Stimulated activated CD4-positive, alpha-beta T cell treated with anti-CD3 and anti-CD28 coated beads, Interleukin-1b, Interleukin-23, amount 100 ng/mL, for 1 hour (primary cell): ENCODE results near the gene TUBGCP5.

Experiments used
- DNase-seq, 2 donors: peaks; one replicate each; pipeline ENCODE4 v3.0.0-alpha.2; 2020; ENCODE audit warnings: low read depth in 2 of 2

Gene TUBGCP5

GRCh38 chr15:22978691-22979237, 60.6 kb downstream of the TUBGCP5 start:
- DNase-seq = no peak

GRCh38 chr15:22974745-22975144, 64.6 kb downstream of the TUBGCP5 start:
- DNase-seq = no peak

DNA sequence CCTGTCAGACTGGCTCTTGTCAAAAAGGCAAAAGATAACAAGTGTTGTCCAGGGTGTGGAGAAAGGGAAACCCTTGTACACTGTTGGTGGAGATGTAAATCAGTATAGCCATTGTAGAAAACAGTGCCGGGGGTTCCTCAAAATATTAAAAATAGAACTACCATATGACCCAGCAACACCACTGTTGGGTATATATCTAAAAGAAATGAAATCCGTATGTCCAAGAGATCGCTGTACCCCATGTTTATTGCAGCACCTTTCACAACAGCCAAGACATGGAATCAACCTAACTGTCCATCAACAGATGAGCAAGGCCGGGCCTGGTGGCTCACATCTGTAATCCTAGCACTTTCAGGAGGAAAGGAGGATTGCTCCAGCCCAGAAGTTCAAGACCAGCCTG, 65.4 kb downstream of the TUBGCP5 start:
- DNase-seq = no peak

GRCh38 chr15:22973286-22973685, 66.1 kb downstream of the TUBGCP5 start:
- no peak for DNase-seq

- DNase-seq = no peak
Measured at GRCh38 chr15:22969489-22969888, 69.9 kb downstream of the TUBGCP5 start.

GRCh38 chr15:22968366-22968765, 71.0 kb downstream of the TUBGCP5 start:
- DNase-seq = no peak

GRCh38 chr15:22967084-22967770, 72.1 kb downstream of the TUBGCP5 start:
- DNase-seq = no peak

GRCh38 chr15:22966321-22967083, 72.9 kb downstream of the TUBGCP5 start:
- no peak for DNase-seq

- DNase-seq = no peak
Measured at GRCh38 chr15:22963641-22964040, 75.7 kb downstream of the TUBGCP5 start.

GRCh38 chr15:22962611-22963010, 76.8 kb downstream of the TUBGCP5 start:
- no peak for DNase-seq

GRCh38 chr15:22961762-22962161, 77.6 kb downstream of the TUBGCP5 start:
- DNase-seq = no peak

DNA sequence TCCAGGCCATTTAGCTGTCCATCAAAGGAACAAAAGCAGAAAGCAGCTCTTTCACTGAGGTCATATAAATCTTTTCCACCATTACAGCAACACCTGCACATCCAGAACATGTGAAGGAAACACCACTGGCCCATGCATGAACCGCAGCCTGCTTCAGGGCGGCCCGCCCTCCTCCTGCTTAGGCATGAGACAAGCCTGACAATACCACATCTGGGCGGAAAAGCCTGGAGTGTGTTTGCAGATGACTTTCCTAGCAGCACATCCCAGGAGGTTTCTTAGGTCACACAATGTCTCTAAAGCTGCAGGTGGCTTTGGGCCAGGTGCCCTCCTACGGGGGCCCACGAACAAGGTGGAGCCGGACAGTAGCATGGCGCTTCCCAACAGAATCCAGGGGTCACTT, 78.8 kb downstream of the TUBGCP5 start:
- DNase-seq = no peak

DNA sequence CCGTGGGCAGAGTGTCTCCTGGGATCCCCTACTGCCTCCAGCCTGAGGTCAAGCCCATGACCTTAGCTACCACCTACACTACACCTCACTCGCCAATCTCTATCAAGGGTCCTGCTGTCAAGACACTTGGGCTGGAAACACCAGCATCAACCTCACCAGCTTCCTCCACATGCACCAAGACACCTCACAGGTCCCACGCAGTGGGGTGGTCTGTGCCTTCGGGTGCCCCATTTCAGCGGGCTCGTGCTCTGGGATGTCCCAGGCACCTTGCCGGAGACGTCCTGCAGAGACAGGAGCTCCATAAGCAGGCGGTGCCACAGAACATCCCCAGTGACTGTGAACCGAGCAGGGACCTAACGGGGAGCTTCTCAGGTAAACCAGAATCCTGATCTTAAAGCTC, 79.2 kb downstream of the TUBGCP5 start:
- no peak for DNase-seq

GRCh38 chr15:22959321-22960101, 79.9 kb downstream of the TUBGCP5 start:
- no peak for DNase-seq

- DNase-seq = no peak
Measured at GRCh38 chr15:22958487-22959280, 80.7 kb downstream of the TUBGCP5 start.

DNA sequence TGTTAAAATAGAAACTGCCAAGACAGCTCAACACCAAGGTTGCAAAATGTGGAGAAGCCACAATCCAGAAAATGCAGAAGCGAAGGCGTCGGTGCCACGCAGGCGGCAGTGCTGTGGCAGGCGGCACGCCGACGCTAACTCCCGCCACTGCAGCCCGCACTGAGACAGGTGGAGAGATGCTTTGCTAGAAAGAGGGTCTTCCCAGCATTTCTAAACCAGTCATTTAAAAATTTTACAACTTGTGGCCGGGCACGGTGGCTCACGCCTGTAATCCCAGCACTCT, 82.5 kb downstream of the TUBGCP5 start:
- no peak for DNase-seq

- DNase-seq = no peak
Measured at GRCh38 chr15:22956257-22956977, 83.0 kb downstream of the TUBGCP5 start.

DNA sequence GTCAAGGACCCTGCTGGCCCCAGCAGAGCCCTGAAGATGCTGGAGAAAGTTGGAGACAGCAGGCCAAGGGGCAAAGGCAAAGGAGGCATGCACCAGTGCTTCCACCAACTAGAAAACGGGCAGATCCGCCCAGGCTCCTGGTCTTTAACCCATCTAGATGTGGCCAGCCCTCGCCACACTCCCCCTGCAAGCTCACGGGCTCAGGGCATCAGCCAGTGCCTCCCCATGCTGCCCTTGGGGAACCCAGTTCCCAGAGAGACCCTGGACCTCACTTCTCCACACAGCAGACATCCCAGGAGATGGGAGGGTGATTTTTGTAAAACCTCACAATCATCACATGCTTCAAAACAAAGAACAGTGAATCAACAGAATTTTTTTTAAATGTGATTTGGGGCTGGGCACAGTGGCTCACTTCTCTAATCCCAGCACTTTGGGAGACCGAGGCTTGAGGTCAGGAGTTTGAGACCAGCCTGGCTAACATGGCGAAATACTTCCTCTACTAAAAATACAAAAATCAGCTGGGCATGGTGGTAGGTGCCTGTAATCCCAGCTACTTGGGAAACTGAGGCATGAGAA, 83.7 kb downstream of the TUBGCP5 start:
- no peak for DNase-seq

DNA sequence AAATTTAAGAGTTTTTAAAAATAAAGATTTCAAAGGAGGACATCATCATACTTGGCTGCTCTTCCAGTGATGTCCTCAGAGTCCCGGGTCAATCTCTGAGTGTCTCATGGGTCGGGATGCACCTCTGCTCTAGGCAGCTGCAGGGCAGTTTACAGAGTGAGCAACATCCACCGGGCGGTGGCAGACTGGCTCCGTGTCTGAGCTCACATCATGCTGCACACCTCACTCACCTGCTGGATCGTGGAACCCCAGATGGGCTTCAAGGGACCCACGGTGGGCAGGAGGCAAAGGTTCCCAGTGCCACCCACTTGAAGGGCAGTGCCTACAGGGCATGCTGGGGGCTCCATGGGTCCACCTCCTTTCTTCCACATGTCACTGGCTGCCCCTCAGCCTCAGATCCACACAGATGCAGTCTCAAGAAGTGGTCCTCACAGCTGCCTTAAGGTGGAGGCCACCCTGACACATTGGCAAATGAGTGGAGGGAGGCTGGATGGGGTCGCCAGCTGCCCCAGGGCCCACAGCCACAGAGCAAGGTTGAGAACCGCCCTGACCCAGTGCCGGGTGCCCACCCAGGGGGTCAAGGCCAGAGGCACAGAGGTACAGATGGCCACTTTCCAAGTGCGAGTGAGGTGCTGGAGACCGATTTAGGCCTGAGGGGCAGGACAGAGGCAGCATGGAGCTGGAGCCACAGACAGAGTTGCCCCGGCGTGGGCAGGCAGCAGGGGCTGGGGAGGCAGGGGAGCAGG, 84.4 kb downstream of the TUBGCP5 start:
- DNase-seq = no peak

GRCh38 chr15:22954326-22954725, 85.0 kb downstream of the TUBGCP5 start:
- DNase-seq = no peak
